Vagina (tissue), 2 donors: ENCODE results near the gene SLC4A7. TPM values are rescaled to one million over a fixed set of nuclear protein-coding genes. Genes with fewer than 3 reads are reported as not detected.

Experiments
- DNase-seq, 2 donors: peaks; one replicate each; pipeline ENCODE4 v3.0.0-alpha.2; 2017; ENCODE audit errors: extremely low spot score in 2 of 2
- H3K27ac ChIP-seq: fragments of 200-600 bp; sonication (generic); one replicate; pipeline ENCODE4 v1.5.1; 2019
- H3K27me3 ChIP-seq: fragments of 200-600 bp; sonication (generic); one replicate; pipeline ENCODE4 v1.5.1; 2019
- H3K36me3 ChIP-seq, 2 donors: fragments of 200-600 bp; sonication (generic); one replicate each; pipeline ENCODE4 v1.5.1; 2017 to 2019
- H3K4me1 ChIP-seq: fragments of 200-600 bp; sonication (generic); one replicate; pipeline ENCODE4 v1.5.1; 2019
- H3K4me3 ChIP-seq, 2 donors: fragments of 200-600 bp; sonication (generic); 1 replicate in 1 of 2; 2 replicates in 1 of 2; pipeline ENCODE4 v1.5.1; 2016 to 2019
- H3K9me3 ChIP-seq: fragments of 200-600 bp; sonication (generic); one replicate; pipeline ENCODE4 v1.5.1; 2019
- CTCF ChIP-seq, 3 experiments: fragments of 450-650 bp in 2 of 3; fragments of 200-600 bp in 1 of 3; sonication (generic) in 1 of 3; IDR thresholded peaks; one replicate each; pipeline ENCODE4 v1.5.1; 2017 to 2019; ENCODE audit warnings: antibody characterized with exemption in 3 of 3, mild to moderate bottlenecking in 2 of 3, moderate library complexity in 2 of 3
- POLR2A ChIP-seq, 2 donors: fragments of 450-650 bp; IDR thresholded peaks; one replicate each; pipeline ENCODE4 v1.6.1; 2017; ENCODE audit warnings: antibody characterized with exemption in 2 of 2, mild to moderate bottlenecking in 2 of 2, moderate library complexity in 2 of 2
- POLR2AphosphoS5 ChIP-seq, 2 donors: sonication (generic); formaldehyde crosslinking; IDR thresholded peaks; one replicate each; pipeline ENCODE4 v1.9.0; 2017; ENCODE audit warnings: antibody characterized with exemption in 2 of 2, mild to moderate bottlenecking in 2 of 2, low read depth in 1 of 2; ENCODE audit not compliant: insufficient read depth in 1 of 2
- intact Hi-C: fragments of 100-400 bp; cut with DNase I; formaldehyde crosslinking; loops from one replicate; pipeline ENCODE4 v1.15.1; 2023
- total RNA-seq: library from RNA; depleted of rRNA; stranded (reverse); fragments of >200 nt; gene quantifications from one replicate; pipeline ENCODE4 v1.2.3, GENCODE V29; 2016

SLC4A7 gene
- total RNA-seq, 1 donor from 2014 or later: 61.1 TPM

DNA sequence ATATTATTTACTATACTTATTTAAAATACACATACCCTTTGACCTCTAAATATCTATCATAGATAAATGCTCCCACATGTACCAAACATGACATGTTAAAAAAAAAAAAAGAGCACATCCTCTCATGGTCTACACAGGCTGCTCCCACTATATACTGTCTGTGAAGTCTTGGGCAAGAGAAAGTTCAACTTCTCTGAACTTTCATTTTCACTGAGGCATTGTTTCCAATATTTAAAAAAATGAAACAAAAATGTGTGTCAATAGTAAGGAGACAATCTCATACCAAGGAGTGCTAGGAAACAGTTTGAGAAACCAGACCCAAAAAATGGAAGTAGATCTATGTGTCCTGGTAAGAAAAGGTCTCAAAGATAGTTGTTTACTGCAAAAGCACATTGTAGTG is 29.3 kb downstream of the SLC4A7 start:
- Histone ChIP-seq H3K27ac (no peak overlapping the region), H3K4me1 (peaks cover 29% of the 10 kb centered on the region)

GRCh38 chr3:27454461-27454860 is 29.7 kb downstream of the SLC4A7 start:
- H3K4me1 ChIP-seq: peaks cover 29% of the 10 kb centered on the region
- no peaks in the 10 kb centered on the region for H3K27me3 ChIP-seq
- no peak for TF ChIP-seq CTCF (IDR thresholded peaks at IDR 0.05)
- no peak for TF ChIP-seq POLR2AphosphoS5 (IDR thresholded peaks at IDR 0.05; ENCODE audit: insufficient read depth in 1 of 2, low read depth in 1 of 2)
- TF ChIP-seq POLR2A (IDR thresholded peaks at IDR 0.05): no peak
- H3K9me3 ChIP-seq: no peaks in the 10 kb centered on the region
- no peaks in the 10 kb centered on the region for H3K36me3 ChIP-seq
- intact Hi-C loops: no loop called here
- DNase-seq: no peak
- H3K4me3 ChIP-seq: no peak overlapping the region
- H3K27ac ChIP-seq: no peak overlapping the region

More for the DNA sequence above, 29.3 kb downstream of the SLC4A7 start:
- intact Hi-C loops: no loop called here
- Histone ChIP-seq H3K36me3 (no peaks in the 10 kb centered on the region), H3K4me3 (no peak overlapping the region), H3K9me3 (no peaks in the 10 kb centered on the region), H3K27me3 (no peaks in the 10 kb centered on the region)
- TF ChIP-seq POLR2AphosphoS5 (IDR thresholded peaks at IDR 0.05; ENCODE audit: insufficient read depth in 1 of 2, low read depth in 1 of 2): no peak
- no peak for TF ChIP-seq CTCF (IDR thresholded peaks at IDR 0.05)
- no peak for TF ChIP-seq POLR2A (IDR thresholded peaks at IDR 0.05)
- no peak for DNase-seq

- H3K36me3 ChIP-seq: peaks cover 0 to 8% of the 10 kb centered on the region in 2 donors
- TF ChIP-seq POLR2AphosphoS5 (IDR thresholded peaks at IDR 0.05; ENCODE audit: insufficient read depth in 1 of 2, low read depth in 1 of 2) (no peak), POLR2A (IDR thresholded peaks at IDR 0.05) (no peak), CTCF (IDR thresholded peaks at IDR 0.05) (no peak)
- no peaks in the 10 kb centered on the region for H3K9me3 ChIP-seq
- no peaks in the 10 kb centered on the region for H3K27me3 ChIP-seq
- intact Hi-C loops: no loop called here
- peaks cover 29% of the 10 kb centered on the region for H3K4me1 ChIP-seq
- H3K4me3 ChIP-seq: no peak overlapping the region
- H3K27ac ChIP-seq: no peak overlapping the region
- no peak for DNase-seq
Measured at GRCh38 chr3:27452368-27453090, 31.7 kb downstream of the SLC4A7 start.

DNA sequence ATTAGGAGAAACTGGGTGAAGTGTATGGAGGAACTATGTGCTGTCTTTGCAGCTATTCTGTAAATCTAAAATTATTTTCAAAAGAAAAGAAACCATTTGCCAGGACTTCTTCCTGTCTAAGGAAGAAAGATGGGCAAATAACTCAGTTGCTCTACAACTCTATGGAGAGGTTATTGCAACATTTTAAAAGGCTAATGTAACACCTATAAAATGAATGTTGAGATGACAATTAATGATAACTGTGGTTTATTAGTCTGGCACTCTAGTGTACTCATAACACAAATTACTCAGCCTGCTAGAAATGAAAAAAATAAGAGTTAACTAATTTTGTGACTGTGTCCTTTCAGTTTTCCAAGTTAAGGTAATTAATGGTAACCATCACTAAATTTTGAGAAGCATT is 32.3 kb downstream of the SLC4A7 start:
- DNase-seq: no peak
- Histone ChIP-seq H3K27me3 (no peaks in the 10 kb centered on the region), H3K9me3 (no peaks in the 10 kb centered on the region), H3K27ac (no peak overlapping the region), H3K4me1 (peaks cover 29% of the 10 kb centered on the region), H3K4me3 (no peak overlapping the region), H3K36me3 (peaks cover 0 to 14% of the 10 kb centered on the region in 2 donors)
- TF ChIP-seq CTCF (IDR thresholded peaks at IDR 0.05) (no peak), POLR2AphosphoS5 (IDR thresholded peaks at IDR 0.05; ENCODE audit: insufficient read depth in 1 of 2, low read depth in 1 of 2) (no peak), POLR2A (IDR thresholded peaks at IDR 0.05) (no peak)
- intact Hi-C loops: no loop called here

- Histone ChIP-seq H3K27me3 (no peaks in the 10 kb centered on the region), H3K4me3 (no peak overlapping the region), H3K27ac (no peak overlapping the region), H3K36me3 (peaks cover 0 to 17% of the 10 kb centered on the region in 2 donors), H3K4me1 (peaks cover 29% of the 10 kb centered on the region), H3K9me3 (no peaks in the 10 kb centered on the region)
- intact Hi-C loops: no loop called here
- TF ChIP-seq POLR2A (IDR thresholded peaks at IDR 0.05) (no peak), CTCF (IDR thresholded peaks at IDR 0.05) (no peak), POLR2AphosphoS5 (IDR thresholded peaks at IDR 0.05; ENCODE audit: insufficient read depth in 1 of 2, low read depth in 1 of 2) (no peak)
- DNase-seq: no peak
Measured at GRCh38 chr3:27451251-27451650, 32.9 kb downstream of the SLC4A7 start.
